ENCODE data around the gene MRPL44. TPM values are rescaled to one million over a fixed set of nuclear protein-coding genes. Genes with fewer than 3 reads are reported as not detected.

Gene MRPL44
- total and polyA plus RNA-seq, 2 of the 13 experiments (the other 11 are each of a cell fraction or from before 2014, with no cell fraction given): 38.4 to 78.0 TPM

DNA sequence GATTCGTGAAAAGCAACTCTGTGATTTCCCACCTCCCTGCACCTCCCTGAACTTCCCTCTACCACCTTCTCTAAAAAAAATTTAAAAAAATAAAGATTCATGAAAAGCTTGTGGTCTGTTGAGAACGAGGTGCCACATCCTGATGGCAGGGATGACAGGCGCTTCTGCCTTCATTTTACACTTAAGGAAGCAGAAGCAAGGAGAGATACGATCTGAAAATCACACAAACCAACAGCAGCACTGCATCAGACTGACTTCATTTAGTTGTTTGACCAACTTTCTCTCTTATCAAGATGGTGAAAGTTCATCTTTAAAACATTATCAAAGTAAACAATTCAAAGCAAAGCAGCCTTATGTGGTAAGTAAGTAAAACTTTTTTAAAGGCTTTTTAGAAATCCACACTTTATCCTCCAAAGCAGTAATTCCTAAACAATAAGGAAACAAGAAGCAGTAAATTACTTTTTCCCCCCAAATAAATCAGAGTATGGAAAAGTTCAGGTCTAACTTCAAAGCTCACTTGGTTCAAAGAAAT is 27.6 kb upstream of the MRPL44 start (continued):
- TF ChIP-seq, protein P1, sequence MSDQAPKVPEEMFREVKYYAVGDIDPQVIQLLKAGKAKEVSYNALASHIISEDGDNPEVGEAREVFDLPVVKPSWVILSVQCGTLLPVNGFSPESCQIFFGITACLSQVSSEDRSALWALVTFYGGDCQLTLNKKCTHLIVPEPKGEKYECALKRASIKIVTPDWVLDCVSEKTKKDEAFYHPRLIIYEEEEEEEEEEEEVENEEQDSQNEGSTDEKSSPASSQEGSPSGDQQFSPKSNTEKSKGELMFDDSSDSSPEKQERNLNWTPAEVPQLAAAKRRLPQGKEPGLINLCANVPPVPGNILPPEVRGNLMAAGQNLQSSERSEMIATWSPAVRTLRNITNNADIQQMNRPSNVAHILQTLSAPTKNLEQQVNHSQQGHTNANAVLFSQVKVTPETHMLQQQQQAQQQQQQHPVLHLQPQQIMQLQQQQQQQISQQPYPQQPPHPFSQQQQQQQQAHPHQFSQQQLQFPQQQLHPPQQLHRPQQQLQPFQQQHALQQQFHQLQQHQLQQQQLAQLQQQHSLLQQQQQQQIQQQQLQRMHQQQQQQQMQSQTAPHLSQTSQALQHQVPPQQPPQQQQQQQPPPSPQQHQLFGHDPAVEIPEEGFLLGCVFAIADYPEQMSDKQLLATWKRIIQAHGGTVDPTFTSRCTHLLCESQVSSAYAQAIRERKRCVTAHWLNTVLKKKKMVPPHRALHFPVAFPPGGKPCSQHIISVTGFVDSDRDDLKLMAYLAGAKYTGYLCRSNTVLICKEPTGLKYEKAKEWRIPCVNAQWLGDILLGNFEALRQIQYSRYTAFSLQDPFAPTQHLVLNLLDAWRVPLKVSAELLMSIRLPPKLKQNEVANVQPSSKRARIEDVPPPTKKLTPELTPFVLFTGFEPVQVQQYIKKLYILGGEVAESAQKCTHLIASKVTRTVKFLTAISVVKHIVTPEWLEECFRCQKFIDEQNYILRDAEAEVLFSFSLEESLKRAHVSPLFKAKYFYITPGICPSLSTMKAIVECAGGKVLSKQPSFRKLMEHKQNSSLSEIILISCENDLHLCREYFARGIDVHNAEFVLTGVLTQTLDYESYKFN (CRISPR knock-in tag; conservative IDR thresholded peaks at IDR 0.05): peak; percentile 55
- TF ChIP-seq ZSCAN20 (CRISPR knock-in tag; IDR thresholded peaks at IDR 0.05; ENCODE audit: borderline replicate concordance) (peak; percentile 62; the same call in 1 of the 2 replicates), ISL2 (CRISPR knock-in tag; IDR thresholded peaks at IDR 0.05) (peak; percentile 83), EP300 (IDR thresholded peaks at IDR 0.05; ENCODE audit: low read depth in 2 of 2, low read length in 2 of 2) (peak in 1 of 2 experiments; percentile 17; a peak in 1 of 4 replicates), EP300 (CRISPR knock-in tag; IDR thresholded peaks at IDR 0.05; ENCODE audit: borderline replicate concordance) (no peak), ZNF557 (CRISPR knock-in tag; IDR thresholded peaks at IDR 0.05) (0 out of 2 replicates have a peak, but pooled peaks have one; percentile 31), ZNF317 (CRISPR knock-in tag; IDR thresholded peaks at IDR 0.05) (0 out of 2 replicates have a peak, but pooled peaks have one; percentile 49), ZSCAN9 (CRISPR knock-in tag; IDR thresholded peaks at IDR 0.05; ENCODE audit: borderline replicate concordance) (0 out of 2 replicates have a peak, but pooled peaks have one; percentile 7), RFX1 (IDR thresholded peaks at IDR 0.05) (no peak), ARID3A (IDR thresholded peaks at IDR 0.05; ENCODE audit: low read depth, low read length) (0 out of 2 replicates have a peak, but pooled peaks have one; percentile 17), ZNF503 (CRISPR knock-in tag; IDR thresholded peaks at IDR 0.05) (peak; percentile 29), HOXA3 (CRISPR knock-in tag; IDR thresholded peaks at IDR 0.05) (peak; percentile 41; the same call in 1 of the 2 replicates), ZNF800 (CRISPR knock-in tag; IDR thresholded peaks at IDR 0.05) (peak; percentile 35; the same call in 1 of the 2 replicates), ZNF564 (CRISPR knock-in tag; IDR thresholded peaks at IDR 0.05) (no peak), YEATS4 (CRISPR knock-in tag; IDR thresholded peaks at IDR 0.05; ENCODE audit: borderline replicate concordance) (peak; percentile 55; the same call in 1 of the 2 replicates)
- TF ChIP-seq, protein P2, sequence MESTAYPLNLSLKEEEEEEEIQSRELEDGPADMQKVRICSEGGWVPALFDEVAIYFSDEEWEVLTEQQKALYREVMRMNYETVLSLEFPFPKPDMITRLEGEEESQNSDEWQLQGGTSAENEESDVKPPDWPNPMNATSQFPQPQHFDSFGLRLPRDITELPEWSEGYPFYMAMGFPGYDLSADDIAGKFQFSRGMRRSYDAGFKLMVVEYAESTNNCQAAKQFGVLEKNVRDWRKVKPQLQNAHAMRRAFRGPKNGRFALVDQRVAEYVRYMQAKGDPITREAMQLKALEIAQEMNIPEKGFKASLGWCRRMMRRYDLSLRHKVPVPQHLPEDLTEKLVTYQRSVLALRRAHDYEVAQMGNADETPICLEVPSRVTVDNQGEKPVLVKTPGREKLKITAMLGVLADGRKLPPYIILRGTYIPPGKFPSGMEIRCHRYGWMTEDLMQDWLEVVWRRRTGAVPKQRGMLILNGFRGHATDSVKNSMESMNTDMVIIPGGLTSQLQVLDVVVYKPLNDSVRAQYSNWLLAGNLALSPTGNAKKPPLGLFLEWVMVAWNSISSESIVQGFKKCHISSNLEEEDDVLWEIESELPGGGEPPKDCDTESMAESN (CRISPR knock-in tag; conservative IDR thresholded peaks at IDR 0.05): peak; percentile 12; the same call in 1 of the 2 replicates

All from HepG2 (cell line).